Measurements from ENCODE around the gene SLC9A2. TPM values are rescaled to one million over a fixed set of nuclear protein-coding genes. Genes with fewer than 3 reads are reported as not detected.
A peak's percentile ranks its signal among the peaks of the same experiment; 100 is the strongest.

The SLC9A2 gene
- total and polyA plus RNA-seq, 7 donors, result under 0.01 to 14.0 (median 6.0) TPM; not detected in 2

GRCh38 chr2:102674836-102675235 lies 55.5 kb downstream of the SLC9A2 start:
- H3K4me3 ChIP-seq, result no peak overlapping the region
- H3K27ac ChIP-seq, result no peak overlapping the region
- H3K36me3 ChIP-seq, result no peaks in the 10 kb centered on the region
- no peaks in the 10 kb centered on the region for H3K4me1 ChIP-seq
- DNase-seq, result no peak
- H3K27me3 ChIP-seq, result no peaks in the 10 kb centered on the region
- intact Hi-C loops (cut with DNase I), result no loop called here
- no peaks in the 10 kb centered on the region for H3K9me3 ChIP-seq
- TF ChIP-seq CTCF (IDR thresholded peaks at IDR 0.05) (no peak), EP300 (IDR thresholded peaks at IDR 0.05) (no peak), POLR2AphosphoS5 (IDR thresholded peaks at IDR 0.05) (no peak)
- WGBS, 2 donors, result 87 to 89% methylated on average over 4 of the region's 4 CpGs

GRCh38 chr2:102677244-102678215 lies 58.2 kb downstream of the SLC9A2 start:
- no peak for TF ChIP-seq POLR2AphosphoS5 (IDR thresholded peaks at IDR 0.05)
- no peak overlapping the region for H3K27ac ChIP-seq
- no peaks in the 10 kb centered on the region for H3K36me3 ChIP-seq
- H3K27me3 ChIP-seq, result no peaks in the 10 kb centered on the region
- intact Hi-C loops (cut with DNase I), result no loop called here
- H3K4me1 ChIP-seq, result no peaks in the 10 kb centered on the region
- H3K4me3 ChIP-seq, result no peak overlapping the region
- DNase-seq, result no peak
- WGBS, 2 donors, result 87 to 92% methylated on average over 4 of the region's 4 CpGs
- H3K9me3 ChIP-seq, result no peaks in the 10 kb centered on the region

GRCh38 chr2:102678442-102678841 lies 59.1 kb downstream of the SLC9A2 start:
- intact Hi-C loops (cut with DNase I), result no loop called here
- Histone ChIP-seq H3K27ac (no peak overlapping the region), H3K4me1 (no peaks in the 10 kb centered on the region), H3K9me3 (no peaks in the 10 kb centered on the region), H3K27me3 (no peaks in the 10 kb centered on the region), H3K4me3 (no peak overlapping the region), H3K36me3 (no peaks in the 10 kb centered on the region)
- no peak for TF ChIP-seq POLR2A (IDR thresholded peaks at IDR 0.05)
- no peak for TF ChIP-seq EP300 (IDR thresholded peaks at IDR 0.05)
- no peak for TF ChIP-seq CTCF (IDR thresholded peaks at IDR 0.05)
- no peak for TF ChIP-seq POLR2AphosphoS5 (IDR thresholded peaks at IDR 0.05)
- WGBS, 2 donors, result 92 to 93% methylated on average over 5 of the region's 5 CpGs
- DNase-seq, result no peak

GRCh38 chr2:102686479-102687439 lies 67.4 kb downstream of the SLC9A2 start:
- H3K4me3 ChIP-seq, result no peak overlapping the region
- TF ChIP-seq POLR2AphosphoS5 (IDR thresholded peaks at IDR 0.05) (peak in 2 of 4 donors; percentile 74 to 78), POLR2A (IDR thresholded peaks at IDR 0.05) (no peak), EP300 (IDR thresholded peaks at IDR 0.05) (peak in 1 of 4 donors; percentile 26), CTCF (IDR thresholded peaks at IDR 0.05) (no peak)
- no peak overlapping the region for H3K27ac ChIP-seq
- H3K27me3 ChIP-seq, result no peaks in the 10 kb centered on the region
- intact Hi-C loops (cut with DNase I), result no loop called here
- no peaks in the 10 kb centered on the region for H3K9me3 ChIP-seq
- no peaks in the 10 kb centered on the region for H3K4me1 ChIP-seq
- no peaks in the 10 kb centered on the region for H3K36me3 ChIP-seq
- DNase-seq, result no peak
- 59 to 84% methylated on average over 11 of the region's 11 CpGs for WGBS, 2 donors

- H3K27me3 ChIP-seq, result no peaks in the 10 kb centered on the region
- H3K36me3 ChIP-seq, result no peaks in the 10 kb centered on the region
- no peak overlapping the region for H3K4me3 ChIP-seq
- H3K9me3 ChIP-seq, result no peaks in the 10 kb centered on the region
- H3K4me1 ChIP-seq, result no peaks in the 10 kb centered on the region
- H3K27ac ChIP-seq, result no peak overlapping the region
- WGBS, 2 donors, result 50 to 88% methylated on average over 5 of the region's 5 CpGs
- intact Hi-C loops (cut with DNase I), result no loop called here
- TF ChIP-seq CTCF (IDR thresholded peaks at IDR 0.05) (no peak), EP300 (IDR thresholded peaks at IDR 0.05) (no peak), POLR2AphosphoS5 (IDR thresholded peaks at IDR 0.05) (no peak), POLR2A (IDR thresholded peaks at IDR 0.05) (no peak)
- no peak for DNase-seq
Observed at GRCh38 chr2:102690012-102690411, 70.7 kb downstream of the SLC9A2 start.

Data from sigmoid colon (tissue), 7 donors.